Measurements from ENCODE around the gene UFSP1.
"Not testable (repeated sequence)": the region's sequence is repeated elsewhere in the genome, so short reads cannot be mapped to it uniquely, and the experiment has no call there.

Gene UFSP1

DNA sequence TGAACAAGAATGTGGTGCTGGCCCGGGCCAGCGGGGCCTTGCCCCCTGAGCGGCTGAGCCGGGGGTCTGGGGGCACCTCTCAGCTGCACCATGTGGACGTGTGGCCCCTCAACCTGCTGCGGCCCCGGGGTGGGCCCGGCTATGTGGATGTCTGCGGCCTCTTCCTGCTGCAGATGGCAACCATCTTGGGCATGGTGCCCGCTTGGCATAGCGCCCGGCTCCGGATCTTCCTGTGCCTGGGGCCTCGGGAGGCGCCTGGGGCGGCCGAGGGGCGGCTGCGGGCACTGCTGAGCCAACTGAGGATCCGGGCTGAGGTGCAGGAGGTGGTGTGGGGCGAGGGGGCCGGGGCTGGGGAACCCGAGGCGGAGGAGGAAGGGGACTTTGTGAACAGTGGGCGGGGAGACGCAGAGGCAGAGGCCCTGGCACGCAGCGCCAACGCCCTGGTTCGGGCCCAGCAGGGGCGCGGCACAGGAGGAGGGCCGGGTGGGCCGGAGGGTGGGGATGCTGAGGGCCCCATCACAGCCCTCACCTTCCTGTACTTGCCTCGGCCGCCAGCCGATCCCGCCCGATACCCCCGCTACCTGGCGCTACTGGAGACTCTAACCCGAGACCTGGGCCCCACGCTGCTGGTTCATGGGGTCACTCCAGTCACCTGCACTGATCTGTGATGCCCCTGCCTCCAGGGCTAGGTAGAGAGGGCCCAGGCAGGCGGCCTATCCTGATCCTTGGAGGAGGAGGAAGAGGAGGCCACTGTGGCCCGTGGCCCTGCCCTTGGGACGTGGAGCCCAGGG, 23.4 kb downstream of the UFSP1 start:
- H3K9me3 Mint-ChIP-seq = no peaks in the 10 kb centered on the region
- H3K4me3 Mint-ChIP-seq = peak overlapping the region; percentile 90
- H3K36me3 Mint-ChIP-seq (ENCODE audit: low read depth) = peaks cover 27% of the 10 kb centered on the region
- H3K27me3 Mint-ChIP-seq (ENCODE audit: low read depth) = no peaks in the 10 kb centered on the region
- H3K4me1 Mint-ChIP-seq (ENCODE audit: low read depth) = peaks cover 10% of the 10 kb centered on the region
- H3K27ac Mint-ChIP-seq = peak overlapping the region; percentile 95
- DNase-seq (ENCODE audit: low spot score) = no peak

DNA sequence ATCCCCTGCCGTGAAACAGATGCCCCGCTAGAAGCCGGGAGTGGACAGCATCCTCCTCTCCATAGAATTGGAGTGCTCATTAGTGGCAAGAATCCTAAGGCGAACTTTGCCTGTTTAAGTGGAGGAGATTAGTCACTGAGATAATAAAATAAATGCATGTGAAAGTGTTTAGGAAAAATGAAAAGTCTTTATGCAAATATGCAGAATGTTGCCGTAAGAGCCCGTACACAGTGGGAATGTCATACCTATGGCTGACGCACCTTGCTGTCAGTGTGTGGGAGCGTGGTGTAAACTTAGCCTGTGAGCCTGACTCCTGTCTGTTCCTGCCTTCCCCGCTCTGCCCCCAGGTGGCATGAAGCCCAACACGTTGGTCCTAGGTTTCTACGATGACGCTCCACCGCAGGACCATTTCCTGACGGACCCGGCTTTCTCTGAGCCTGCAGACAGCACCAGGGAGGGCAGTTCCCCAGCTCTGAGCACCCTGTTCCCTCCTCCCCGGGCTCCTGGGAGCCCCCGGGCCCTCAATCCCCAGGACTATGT, 24.1 kb downstream of the UFSP1 start:
- DNase-seq (ENCODE audit: low spot score) = no peak
- no peaks in the 10 kb centered on the region for H3K9me3 Mint-ChIP-seq
- H3K27me3 Mint-ChIP-seq (ENCODE audit: low read depth) = no peaks in the 10 kb centered on the region
- H3K4me1 Mint-ChIP-seq (ENCODE audit: low read depth) = peaks cover 10% of the 10 kb centered on the region
- peaks cover 29% of the 10 kb centered on the region for H3K36me3 Mint-ChIP-seq (ENCODE audit: low read depth)
- peak overlapping the region; percentile 12 for H3K4me3 Mint-ChIP-seq
- H3K27ac Mint-ChIP-seq = no peak overlapping the region

DNA sequence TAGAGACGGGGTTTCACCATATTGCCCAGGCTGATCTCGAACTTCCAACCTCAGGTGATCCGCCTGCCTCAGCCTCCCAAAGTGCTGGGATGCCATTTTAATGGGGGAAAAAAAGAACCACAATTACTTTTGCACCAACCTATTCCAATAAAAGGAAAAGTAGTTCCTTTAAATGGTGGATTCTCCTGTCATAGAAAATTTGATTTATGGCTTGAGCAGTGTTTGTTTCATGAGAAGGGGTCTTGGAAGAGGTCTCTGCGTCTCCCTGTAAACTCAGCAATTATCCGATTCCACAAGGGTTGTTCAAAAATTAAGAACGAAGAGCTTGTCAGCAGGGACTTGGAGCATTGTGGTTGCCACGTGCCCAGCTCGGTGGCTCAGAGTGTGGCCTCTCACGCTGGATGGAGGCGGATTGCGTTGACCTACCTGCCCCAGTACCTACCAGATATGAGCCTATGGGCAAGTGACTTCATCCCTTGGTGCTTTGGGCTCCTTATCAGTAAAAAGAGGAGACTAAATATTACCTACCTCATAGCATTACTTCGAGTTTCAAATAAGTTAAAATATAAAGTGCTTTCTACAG, 25.2 kb downstream of the UFSP1 start:
- Mint-ChIP-seq H3K4me3 (no peak overlapping the region), H3K27me3 (ENCODE audit: low read depth) (no peaks in the 10 kb centered on the region), H3K36me3 (ENCODE audit: low read depth) (peaks cover 37% of the 10 kb centered on the region), H3K4me1 (ENCODE audit: low read depth) (peaks cover 10% of the 10 kb centered on the region), H3K27ac (no peak overlapping the region), H3K9me3 (no peaks in the 10 kb centered on the region)
- DNase-seq (ENCODE audit: low spot score) = no peak

GRCh38 chr7:100863406-100863950, 26.0 kb downstream of the UFSP1 start:
- peaks cover 37% of the 10 kb centered on the region for H3K36me3 Mint-ChIP-seq (ENCODE audit: low read depth)
- H3K4me3 Mint-ChIP-seq = no peak overlapping the region
- no peaks in the 10 kb centered on the region for H3K9me3 Mint-ChIP-seq
- DNase-seq (ENCODE audit: low spot score) = no peak
- H3K27me3 Mint-ChIP-seq (ENCODE audit: low read depth) = no peaks in the 10 kb centered on the region
- peaks cover 10% of the 10 kb centered on the region for H3K4me1 Mint-ChIP-seq (ENCODE audit: low read depth)
- no peak overlapping the region for H3K27ac Mint-ChIP-seq

- Mint-ChIP-seq H3K27ac (no peak overlapping the region), H3K9me3 (no peaks in the 10 kb centered on the region), H3K27me3 (ENCODE audit: low read depth) (no peaks in the 10 kb centered on the region), H3K36me3 (ENCODE audit: low read depth) (peaks cover 35% of the 10 kb centered on the region), H3K4me1 (ENCODE audit: low read depth) (no peaks in the 10 kb centered on the region), H3K4me3 (no peak overlapping the region)
- no peak for DNase-seq (ENCODE audit: low spot score)
Measured at GRCh38 chr7:100861616-100861985, 27.9 kb downstream of the UFSP1 start.

DNA sequence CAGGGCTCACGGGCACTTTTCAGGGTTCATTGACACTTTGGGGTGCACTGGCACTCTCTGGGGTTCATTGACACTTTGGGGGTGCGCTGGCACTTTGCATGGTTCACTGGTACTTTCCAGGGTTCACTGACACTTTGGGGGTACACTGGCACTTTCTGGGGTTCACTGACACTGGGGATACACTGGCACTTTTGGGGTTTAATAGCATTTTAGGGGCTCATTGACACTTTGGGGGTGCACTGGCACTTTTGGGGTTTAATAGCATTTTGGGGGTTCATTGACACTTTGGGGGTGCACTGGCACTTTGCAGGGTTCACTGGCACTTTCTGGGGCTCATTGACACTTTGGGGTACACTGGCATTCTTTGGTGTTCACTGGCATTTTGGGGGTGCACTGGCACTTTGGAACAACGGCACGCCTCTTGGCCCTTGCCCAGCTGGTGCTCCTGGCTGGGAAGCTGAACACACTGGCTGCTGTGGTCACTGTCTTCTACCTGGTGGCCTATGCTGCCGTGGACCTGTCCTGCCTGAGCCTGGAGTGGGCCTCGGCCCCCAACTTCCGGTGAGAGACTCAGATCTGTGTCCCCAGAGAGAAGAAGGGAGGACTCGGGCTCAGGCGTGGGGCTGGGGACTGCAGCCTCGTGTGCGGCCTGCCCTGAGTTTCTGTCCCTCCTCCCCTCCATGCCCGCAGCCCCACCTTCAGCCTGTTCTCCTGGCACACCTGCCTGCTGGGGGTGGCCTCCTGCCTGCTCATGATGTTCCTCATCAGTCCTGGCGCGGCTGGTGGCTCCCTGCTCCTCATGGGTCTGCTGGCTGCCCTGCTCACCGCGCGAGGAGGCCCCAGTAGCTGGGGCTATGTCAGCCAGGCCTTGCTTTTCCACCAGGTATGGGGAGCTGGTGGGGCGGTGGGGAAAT, 28.6 kb downstream of the UFSP1 start:
- no peak for DNase-seq (ENCODE audit: low spot score)

DNA sequence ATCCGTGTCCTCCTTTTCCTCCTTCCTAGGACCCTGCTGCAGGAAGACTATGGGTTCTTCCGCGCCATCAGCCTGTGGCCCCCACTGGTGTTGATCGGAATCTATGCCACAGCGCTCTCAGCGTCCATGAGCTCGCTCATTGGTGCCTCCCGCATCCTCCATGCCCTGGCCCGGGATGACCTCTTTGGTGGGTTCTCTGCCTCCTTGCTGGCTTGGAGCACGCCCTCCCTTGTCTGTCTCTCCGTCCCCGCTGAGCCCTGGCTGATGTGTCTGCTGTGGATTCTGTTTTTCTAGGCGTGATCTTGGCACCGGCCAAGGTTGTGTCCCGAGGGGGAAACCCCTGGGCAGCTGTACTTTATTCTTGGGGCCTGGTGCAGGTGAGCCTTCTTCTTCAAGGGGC, 29.7 kb downstream of the UFSP1 start:
- H3K36me3 Mint-ChIP-seq (ENCODE audit: low read depth) = peaks cover 38% of the 10 kb centered on the region
- no peak for DNase-seq (ENCODE audit: low spot score)
- no peaks in the 10 kb centered on the region for H3K9me3 Mint-ChIP-seq
- H3K27me3 Mint-ChIP-seq (ENCODE audit: low read depth) = no peaks in the 10 kb centered on the region
- peaks cover 3% of the 10 kb centered on the region for H3K4me1 Mint-ChIP-seq (ENCODE audit: low read depth)
- H3K27ac Mint-ChIP-seq = no peak overlapping the region
- H3K4me3 Mint-ChIP-seq = no peak overlapping the region

More for the DNA sequence above, 28.6 kb downstream of the UFSP1 start:
- no peaks in the 10 kb centered on the region for H3K9me3 Mint-ChIP-seq
- peaks cover 35% of the 10 kb centered on the region for H3K36me3 Mint-ChIP-seq (ENCODE audit: low read depth)
- no peak overlapping the region for H3K27ac Mint-ChIP-seq
- H3K27me3 Mint-ChIP-seq (ENCODE audit: low read depth) = no peaks in the 10 kb centered on the region
- no peaks in the 10 kb centered on the region for H3K4me1 Mint-ChIP-seq (ENCODE audit: low read depth)
- H3K4me3 Mint-ChIP-seq = no peak overlapping the region

DNA sequence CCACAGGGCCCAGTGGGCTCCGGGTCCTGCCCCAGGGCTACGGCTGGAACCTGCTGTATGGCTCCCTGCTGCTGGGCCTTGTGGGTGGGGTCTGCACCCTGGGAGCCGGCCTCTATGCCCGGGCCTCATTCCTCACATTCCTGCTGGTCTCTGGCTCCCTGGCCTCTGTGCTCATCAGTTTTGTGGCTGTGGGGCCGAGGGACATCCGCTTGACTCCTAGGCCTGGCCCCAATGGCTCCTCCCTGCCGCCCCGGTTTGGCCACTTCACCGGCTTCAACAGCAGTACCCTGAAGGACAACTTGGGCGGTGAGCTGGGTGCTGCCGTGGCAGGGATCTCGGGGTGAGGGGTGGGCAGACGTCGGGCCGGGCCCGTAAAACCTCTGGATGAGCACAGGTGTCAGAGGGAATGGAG, 32.6 kb downstream of the UFSP1 start:
- H3K9me3 Mint-ChIP-seq = no peaks in the 10 kb centered on the region
- H3K4me1 Mint-ChIP-seq (ENCODE audit: low read depth) = peaks cover 7% of the 10 kb centered on the region
- peaks cover 20% of the 10 kb centered on the region for H3K36me3 Mint-ChIP-seq (ENCODE audit: low read depth)
- no peak for DNase-seq (ENCODE audit: low spot score)
- H3K27ac Mint-ChIP-seq = no peak overlapping the region
- H3K27me3 Mint-ChIP-seq (ENCODE audit: low read depth) = no peaks in the 10 kb centered on the region
- H3K4me3 Mint-ChIP-seq = no peak overlapping the region

GRCh38 chr7:100855515-100855914, 34.0 kb downstream of the UFSP1 start:
- no peak overlapping the region for H3K27ac Mint-ChIP-seq
- no peak overlapping the region for H3K4me3 Mint-ChIP-seq
- DNase-seq (ENCODE audit: low spot score) = no peak
- no peaks in the 10 kb centered on the region for H3K27me3 Mint-ChIP-seq (ENCODE audit: low read depth)
- H3K9me3 Mint-ChIP-seq = no peaks in the 10 kb centered on the region
- peaks cover 8% of the 10 kb centered on the region for H3K4me1 Mint-ChIP-seq (ENCODE audit: low read depth)
- peaks cover 16% of the 10 kb centered on the region for H3K36me3 Mint-ChIP-seq (ENCODE audit: low read depth)

DNA sequence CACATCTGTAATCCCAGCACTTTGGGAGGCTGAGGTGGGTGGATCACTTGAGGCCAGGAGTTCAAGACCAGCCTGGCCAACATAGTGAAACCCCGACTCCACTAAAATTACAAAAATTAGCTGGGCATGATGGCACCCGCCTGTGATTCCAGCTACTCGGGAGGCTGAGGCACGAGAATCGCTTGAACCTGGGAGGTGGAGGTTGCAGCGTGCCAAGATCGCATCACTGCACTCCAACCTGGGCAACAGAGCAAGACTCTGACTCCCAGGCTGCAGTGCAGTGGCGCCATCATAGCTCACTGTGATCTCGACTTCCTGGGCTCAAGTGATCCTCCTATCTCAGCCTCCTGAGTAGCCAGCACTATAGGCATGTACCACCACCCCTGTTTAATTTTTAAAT, 34.6 kb downstream of the UFSP1 start:
- not testable (repeated sequence) for H3K4me3 Mint-ChIP-seq; H3K27me3 Mint-ChIP-seq (ENCODE audit: low read depth); H3K4me1 Mint-ChIP-seq (ENCODE audit: low read depth); DNase-seq (ENCODE audit: low spot score); H3K27ac Mint-ChIP-seq; H3K9me3 Mint-ChIP-seq
- H3K36me3 Mint-ChIP-seq (ENCODE audit: low read depth) = peaks cover 13% of the 10 kb centered on the region

- H3K4me1 Mint-ChIP-seq (ENCODE audit: low read depth) = peaks cover 8% of the 10 kb centered on the region
- no peaks in the 10 kb centered on the region for H3K27me3 Mint-ChIP-seq (ENCODE audit: low read depth)
- peaks cover 8% of the 10 kb centered on the region for H3K36me3 Mint-ChIP-seq (ENCODE audit: low read depth)
- H3K27ac Mint-ChIP-seq = no peak overlapping the region
- peak overlapping the region; percentile 89 for H3K4me3 Mint-ChIP-seq
- no peak for DNase-seq (ENCODE audit: low spot score)
- no peaks in the 10 kb centered on the region for H3K9me3 Mint-ChIP-seq
Measured at GRCh38 chr7:100854146-100854895, 35.2 kb downstream of the UFSP1 start.

DNA sequence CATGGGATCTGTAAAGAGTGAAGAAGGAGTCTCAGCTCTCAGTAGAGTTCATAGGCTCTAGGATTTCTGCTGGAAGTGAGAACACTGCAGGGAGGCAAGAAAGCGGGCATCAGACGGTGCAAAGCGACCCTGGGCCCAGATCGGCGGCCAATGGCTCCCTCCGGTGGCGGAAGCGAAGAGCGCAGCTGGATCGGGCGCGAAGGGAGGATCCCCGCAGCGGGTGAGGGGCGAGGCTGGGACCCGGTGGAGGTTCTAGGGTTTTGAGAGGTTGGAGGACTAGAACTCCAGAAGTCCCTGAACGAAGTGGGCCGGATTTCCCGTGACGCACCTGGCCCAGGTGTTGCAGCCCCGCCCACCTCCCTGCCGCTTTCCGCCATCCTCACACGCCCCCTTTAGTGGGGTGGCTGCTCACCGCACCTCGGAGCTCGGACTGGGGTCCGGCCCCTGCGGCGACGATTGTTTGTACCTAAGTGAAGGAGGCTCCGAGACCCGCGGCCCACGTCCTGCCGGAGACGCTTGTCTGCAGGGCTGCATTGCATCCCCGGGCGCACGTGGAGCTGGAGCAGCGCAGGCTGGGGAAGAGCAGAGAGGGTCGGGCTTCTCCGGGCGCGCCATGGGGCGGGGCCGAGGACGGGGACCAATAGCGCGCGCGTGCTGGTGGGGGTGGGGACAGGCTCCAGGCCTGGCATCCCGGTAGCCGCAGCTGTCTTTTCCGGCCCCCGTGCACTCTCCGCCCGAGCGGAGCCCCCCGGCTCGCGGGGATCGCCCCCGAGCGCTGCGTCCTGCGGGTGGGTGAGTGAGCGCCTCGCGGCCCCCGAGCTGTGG, 37.3 kb downstream of the UFSP1 start, which contains the start of gene SLC12A9:
Gene SLC12A9, plus strand, starts transcription at position 666 of the 825 bp plus-strand sequence. CDS start 1,485 bp downstream, outside the sequence.
- Mint-ChIP-seq H3K27me3 (ENCODE audit: low read depth) (no peaks in the 10 kb centered on the region), H3K36me3 (ENCODE audit: low read depth) (peaks cover 8% of the 10 kb centered on the region), H3K9me3 (no peaks in the 10 kb centered on the region), H3K27ac (peak within 1 kb of the TSS; percentile 77), H3K4me3 (peak within 1 kb of the TSS; percentile 89), H3K4me1 (ENCODE audit: low read depth) (peaks cover 8% of the 10 kb centered on the region)
- peak; percentile 87 for DNase-seq (ENCODE audit: low spot score)
